Left lobe of liver (tissue), 2 donors: ENCODE results near the gene PASK. TPM values are rescaled to one million over a fixed set of nuclear protein-coding genes. Genes with fewer than 3 reads are reported as not detected.
"Not testable (repeated sequence)": the region's sequence is repeated elsewhere in the genome, so short reads cannot be mapped to it uniquely, and the experiment has no call there.

Experiments
- ATAC-seq: fragments of 200-7000 bp; cut with Tn5 transposase; one replicate; pipeline ENCODE4 v1.9.1; 2020; ENCODE audit warnings: mild to moderate bottlenecking, moderate library complexity
- DNase-seq: peaks from one replicate; pipeline ENCODE4 v3.0.0-alpha.2; 2020; ENCODE audit warnings: low spot score
- total RNA-seq: library from RNA; stranded (reverse); gene quantifications from one replicate; pipeline ENCODE4 v1.2.1, GENCODE V29; 2021
- donor health status: DM: no; HTN: no; CAD: no; lungs with moderate emphysema.
- donor health status: DM: no; HTN: yes; CAD: no.

PASK gene
- 5.0 TPM for total RNA-seq

DNA sequence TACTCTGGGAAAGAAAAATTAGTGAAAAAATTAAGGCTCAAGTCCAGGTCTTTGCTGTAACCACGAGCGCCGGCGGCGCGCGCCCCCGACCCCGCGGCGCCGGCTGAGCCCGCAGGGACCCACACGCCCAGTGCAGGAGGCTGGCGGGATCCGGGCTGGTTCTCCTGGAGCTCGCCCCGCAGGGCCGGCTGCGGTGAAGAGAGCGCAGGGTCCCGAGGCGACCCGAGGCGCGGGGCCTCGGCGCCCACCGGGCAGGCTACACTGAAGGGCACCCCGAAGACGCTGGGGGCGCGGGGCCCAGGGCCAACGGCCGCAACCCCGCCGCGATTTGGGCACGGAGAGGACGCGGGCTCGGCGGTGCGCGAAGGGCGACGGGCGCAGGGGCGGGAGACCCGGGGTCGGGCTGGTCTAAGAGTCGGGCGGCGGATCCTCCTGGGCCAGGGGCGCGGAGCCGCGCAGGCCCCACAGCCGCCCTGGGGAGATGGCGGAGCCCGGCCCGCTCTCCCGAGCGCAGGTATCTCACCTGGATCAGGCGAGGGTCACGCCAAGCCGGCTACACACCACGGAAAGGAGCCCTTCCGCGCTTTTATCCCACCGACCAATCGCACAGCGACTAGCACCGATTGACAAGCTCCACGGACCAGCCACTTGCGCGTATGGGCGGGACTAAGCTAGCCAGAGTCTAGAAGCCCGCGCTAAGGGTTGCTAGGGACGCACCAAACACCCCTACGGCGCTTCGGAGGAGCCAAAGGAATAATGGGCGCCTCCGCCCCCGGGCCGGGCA, at the start of gene PASK:
TSS of gene PASK (minus strand) at position 582 of the 784 bp plus-strand sequence. CDS start 6,440 bp downstream, outside the sequence.
- peak; percentile 90 for ATAC-seq
- peak; percentile 95 for DNase-seq

DNA sequence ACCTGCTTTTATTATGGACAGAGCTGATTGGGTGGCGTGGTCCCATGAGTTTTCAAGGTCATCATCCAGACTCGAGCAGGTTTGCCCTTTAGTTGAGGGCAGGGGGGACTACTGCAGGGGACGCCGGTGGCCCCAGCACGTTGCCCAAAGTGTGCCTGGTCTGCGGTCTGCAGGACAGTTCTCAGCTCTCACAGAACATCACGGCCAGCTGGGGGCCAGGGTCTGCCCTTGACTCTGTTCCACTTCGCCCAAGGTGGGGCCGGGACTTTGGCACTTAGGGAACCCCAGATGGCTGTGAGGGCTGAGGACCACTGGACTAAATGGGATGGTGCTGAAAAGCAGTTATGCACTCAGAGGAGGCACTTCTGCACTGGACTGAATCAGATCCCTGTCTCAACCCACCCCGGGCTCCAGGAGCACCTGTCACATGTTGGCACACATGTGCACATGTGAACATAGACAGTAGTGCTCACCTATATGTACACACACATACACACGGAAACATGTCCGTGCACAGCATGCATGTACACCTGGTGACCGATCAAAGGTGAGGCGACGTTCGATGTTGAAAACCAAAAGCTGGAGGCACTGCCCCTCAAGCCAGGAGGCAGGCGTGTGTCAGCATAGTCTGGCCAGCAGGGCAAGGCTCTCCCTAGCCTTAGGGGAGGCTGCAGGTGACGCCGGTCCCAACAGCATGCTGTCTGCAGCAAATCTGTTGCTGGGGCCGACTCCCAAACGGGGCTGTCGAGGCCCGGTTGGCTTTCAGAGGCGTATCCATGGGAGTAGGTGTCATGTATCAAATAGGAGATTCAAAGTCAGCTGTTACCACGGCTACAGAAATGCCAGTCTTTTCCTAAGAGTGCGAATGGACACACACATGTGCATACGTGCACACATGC, 49.4 kb upstream of the PASK start:
- DNase-seq (no peak), ATAC-seq (no peak)

DNA sequence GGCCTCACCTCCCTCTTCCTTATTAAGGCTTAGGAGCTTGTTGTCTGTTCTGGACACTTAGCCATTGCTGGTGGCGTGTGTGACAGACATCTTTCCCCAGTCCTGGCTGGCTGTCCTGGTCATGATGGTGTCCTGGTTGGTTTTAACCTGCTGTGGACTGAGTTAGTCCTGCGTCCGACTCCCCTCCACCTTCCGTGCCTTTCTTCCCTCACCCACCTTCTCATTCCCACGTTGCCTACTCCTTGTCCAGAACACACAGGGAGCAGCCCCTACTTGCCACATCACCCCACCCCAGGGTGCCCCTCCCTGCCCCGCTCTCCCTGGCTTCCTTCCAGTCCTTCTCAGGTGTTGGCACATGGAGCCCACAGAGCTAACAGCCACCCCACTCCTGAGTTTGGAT, 48.7 kb upstream of the PASK start:
- DNase-seq (no peak), ATAC-seq (no peak)

DNA sequence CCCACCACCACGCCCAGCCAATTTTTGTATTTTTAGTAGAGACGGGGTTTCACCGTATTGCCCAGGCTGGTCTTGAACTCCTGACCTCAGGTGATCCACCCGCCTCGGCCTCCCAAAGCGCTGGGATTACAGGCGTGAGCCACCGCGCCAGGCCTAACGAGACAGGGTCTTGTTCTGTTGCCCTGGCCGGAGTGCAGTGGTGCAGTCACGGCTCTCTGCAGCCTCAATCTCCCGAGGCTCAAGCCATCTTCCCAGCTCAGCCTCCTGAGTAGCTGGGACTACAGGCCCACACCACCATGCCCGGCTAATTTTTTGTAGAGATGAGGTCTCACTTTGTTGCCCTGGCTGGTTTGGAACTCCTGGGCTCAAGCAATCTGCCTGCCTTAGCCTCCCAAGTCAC, 48.0 kb upstream of the PASK start:
- not testable (repeated sequence) for DNase-seq, ATAC-seq

DNA sequence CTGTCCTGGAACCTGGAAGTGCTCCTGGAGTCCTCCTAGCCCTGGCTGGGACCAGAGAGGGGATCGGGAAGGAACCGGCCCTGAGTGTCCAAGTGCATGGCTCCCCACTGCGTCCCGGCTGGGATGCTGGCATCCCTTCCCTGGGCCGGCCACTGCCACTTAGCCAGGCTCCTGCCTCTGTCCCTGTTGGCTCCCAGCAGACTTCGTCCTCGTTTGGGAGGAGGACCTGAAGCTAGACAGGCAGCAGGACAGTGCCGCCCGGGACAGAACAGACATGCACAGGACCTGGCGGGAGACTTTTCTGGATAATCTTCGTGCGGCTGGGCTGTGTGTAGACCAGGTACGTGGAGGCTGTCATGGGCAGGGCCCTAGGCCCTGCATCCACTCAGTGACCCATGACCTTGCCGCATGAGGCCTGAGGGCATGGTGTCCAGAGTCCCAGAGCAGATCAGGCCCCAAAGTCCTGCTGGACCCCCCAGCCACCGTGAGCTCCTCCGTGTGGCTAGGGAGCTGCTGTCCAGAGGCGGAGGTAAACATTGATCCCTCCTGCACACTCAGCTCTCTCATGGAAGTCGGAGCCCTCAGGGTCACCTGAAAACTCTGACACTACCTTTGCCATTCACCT, 46.3 kb upstream of the PASK start:
- no peak for ATAC-seq
- no peak for DNase-seq

DNA sequence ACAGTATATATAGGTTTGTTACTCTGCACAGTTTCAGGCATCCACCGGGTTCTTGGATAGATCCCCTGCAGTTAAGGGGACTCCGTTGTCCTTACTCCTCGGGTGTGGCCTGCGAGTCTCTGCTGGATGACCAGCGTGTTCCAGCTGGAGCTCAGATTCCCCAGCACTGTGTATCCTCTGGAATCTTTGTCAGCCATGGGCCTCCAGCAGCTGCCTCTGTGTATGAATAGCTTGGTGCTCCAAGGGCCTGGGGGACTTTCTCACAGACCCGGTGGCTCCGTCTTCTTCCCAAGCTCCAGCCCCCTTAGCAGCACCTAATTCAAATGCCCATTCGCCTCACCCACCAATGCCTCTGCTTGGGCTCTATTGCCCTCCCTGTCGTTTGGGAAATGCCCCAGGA, 45.5 kb upstream of the PASK start:
- no peak for ATAC-seq
- DNase-seq: no peak

DNA sequence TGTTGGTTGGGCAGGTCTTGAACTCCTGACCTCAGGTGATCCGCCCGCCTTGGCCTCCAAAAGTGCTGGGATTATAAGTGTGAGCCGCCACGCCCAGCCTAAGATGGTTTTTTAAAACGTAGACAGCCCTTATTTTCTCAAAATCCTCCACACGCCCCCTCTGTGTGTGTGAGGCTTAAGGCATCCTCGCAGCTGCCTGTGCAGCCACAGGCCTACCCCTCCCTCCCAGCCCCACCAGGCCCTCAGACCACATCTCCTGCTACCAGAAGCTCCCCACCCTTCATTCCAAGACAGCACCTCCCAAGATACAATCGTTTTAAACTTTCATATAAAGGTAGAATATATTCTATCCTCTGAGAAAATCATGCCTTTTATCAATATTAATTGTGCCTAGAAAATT, 44.0 kb upstream of the PASK start:
- no peak for ATAC-seq
- no peak for DNase-seq

DNA sequence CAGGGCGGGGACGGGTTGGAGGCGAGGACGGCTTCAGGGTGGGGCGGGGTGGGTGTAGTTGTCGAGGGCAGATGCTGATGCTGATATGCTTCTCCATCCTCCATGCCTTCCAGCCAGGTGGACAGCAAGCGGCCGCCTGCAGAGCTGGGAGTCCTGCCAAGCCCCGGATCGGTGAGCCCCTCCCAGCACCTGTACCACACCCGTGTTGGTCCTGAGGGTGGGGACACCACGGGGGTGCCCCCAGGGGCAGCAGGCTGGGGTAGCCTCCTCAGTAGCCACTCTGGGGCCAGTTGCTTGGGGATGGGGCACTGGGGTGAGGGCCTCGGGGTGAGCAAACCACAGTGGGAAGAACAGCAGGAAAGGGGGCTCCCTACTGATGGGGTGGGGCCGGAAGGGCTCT, 41.8 kb upstream of the PASK start:
- DNase-seq (no peak), ATAC-seq (no peak)

DNA sequence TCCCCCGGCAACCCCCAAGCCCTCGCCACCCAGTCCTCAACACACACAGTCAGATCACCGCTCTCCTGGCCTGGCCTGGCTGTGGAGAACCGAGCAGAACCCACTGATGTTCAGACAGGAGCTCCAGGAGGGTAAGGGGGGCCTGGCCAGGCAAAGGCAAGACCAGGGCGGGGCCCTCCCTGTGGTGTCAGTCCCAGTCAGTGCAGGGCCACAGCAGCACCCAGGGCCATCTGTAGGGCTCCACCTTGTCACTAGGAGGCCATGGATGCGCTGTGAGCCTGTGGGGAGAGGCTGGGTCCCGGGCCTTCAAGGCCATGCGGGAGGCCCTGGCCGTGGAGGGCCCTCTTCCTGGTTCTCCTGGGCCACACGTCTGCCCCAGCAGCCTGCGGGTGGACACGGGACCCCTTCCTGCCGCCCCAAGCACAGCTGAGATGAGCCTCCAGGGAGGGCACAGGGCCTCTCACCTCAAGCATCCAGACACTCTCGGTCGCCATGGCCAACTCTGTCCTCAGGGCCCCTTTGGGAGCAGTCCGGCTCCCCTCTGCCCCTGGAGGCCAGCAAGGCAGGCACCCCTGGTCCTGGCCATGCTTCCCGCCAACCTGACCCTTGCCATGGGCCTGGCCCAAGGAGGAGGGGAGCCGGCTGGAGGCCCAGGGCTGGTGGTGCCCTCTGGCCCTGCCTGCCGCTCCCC, 41.2 kb upstream of the PASK start:
- DNase-seq (no peak), ATAC-seq (peak; percentile 29)

DNA sequence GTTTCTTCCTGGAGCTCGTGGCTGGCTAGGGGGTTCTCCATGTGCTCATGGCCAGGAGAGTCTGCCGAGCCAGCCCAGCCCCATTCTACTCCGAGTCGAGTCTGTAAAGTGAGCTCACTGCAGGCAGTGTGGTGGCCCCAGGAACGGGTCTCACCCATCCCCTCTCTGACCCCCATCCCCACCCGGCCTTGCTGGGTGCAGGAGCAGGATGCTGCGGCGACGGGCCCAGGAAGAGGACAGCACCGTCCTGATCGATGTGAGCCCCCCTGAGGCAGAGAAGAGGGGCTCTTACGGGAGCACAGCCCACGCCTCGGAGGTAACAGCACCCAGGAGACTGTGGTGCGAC, 40.6 kb upstream of the PASK start:
- no peak for DNase-seq
- ATAC-seq: no peak

DNA sequence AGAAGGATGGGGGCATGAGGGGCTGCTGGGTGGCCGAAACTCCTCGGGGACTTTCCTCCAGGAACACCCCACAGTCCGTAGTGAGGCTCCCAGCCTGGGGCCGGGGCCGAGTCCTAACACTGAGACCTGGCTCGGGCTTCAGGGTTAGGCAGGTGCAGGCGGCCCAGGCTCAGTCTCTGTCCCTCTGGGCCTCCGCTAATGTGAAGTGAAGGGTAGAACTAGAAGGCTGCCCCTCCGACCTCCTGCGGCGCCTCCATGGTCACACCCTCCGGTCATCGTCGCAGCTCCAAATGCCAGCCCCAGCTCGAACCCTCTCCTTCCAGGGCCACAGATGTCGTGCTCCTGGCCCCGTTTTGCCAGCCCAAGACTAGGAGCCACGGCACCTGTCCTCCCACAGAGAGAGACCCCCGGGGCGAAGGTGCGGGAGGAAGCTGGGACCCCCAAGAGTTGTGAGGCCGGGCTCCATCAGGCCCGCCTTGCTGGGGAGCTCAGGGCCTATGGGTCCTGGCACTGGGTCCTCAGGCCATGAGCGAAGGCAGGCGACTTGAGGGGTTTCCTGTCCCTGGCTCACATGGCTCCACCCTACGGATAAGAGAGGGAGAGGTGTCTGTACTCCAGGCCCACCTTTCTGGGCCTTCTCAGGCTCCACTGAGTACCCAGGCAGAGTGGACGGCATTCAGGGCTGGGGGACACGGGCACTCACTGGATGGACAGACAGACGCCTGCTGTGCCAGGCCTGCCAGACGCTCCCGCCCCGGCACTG, 40.0 kb upstream of the PASK start:
- ATAC-seq (no peak), DNase-seq (no peak)

DNA sequence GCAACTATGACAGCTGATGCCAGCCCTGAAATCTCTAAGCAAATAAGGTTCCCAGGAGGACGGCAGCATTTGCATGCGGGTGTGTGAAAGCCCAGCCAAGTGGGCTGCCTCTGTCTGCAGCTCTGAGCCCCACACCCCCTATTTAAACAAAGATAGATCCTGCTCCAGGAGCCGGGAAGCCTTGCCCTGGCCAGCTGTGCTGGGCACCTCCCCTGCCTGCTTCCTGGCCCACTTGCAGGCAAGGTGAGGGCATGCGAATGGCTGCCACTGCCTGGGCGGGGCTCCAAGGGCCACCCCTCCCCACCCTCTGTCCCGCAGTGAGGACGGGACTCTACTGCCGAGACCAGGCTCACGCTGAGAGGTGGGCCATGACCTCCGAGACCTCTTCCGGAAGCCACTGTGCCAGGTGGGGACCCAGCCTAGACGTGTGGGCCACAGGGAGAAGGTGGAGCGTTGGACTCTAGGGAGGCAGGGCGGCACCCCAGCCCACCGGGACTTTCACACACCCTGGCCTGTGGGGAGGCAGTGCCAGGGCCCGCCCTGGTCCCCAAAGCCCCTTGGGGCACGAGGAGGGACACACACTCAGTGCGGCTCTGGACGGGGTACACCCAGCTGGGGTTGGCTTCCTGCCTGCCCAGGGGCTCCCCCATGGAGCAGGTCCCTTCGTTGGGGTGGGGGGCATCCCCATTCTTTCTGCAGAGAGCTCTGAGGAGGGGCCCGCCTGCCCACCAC, 39.3 kb upstream of the PASK start, which contains the start of gene ANO7:
TSS of gene ANO7 (plus strand) at position 317 of the 732 bp plus-strand sequence. CDS start 1,387 bp downstream, outside the sequence.
- DNase-seq: no peak
- ATAC-seq: no peak

DNA sequence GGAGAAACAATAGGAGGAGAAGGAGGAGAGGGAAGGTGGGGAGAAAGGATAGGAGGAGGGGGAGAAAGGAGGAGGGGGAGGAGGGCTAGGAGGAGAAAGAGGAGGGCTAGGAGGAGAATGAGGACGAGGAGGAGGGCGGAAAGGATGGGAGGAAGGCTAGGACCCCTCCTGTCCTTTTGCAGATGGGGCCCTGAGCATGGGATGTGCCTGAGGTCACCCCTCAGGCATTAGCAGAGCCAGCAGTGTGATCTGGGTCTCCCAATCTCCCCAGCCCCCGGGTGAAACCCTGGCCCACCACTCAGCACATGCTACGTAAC, 38.6 kb upstream of the PASK start:
- no peak for ATAC-seq

DNA sequence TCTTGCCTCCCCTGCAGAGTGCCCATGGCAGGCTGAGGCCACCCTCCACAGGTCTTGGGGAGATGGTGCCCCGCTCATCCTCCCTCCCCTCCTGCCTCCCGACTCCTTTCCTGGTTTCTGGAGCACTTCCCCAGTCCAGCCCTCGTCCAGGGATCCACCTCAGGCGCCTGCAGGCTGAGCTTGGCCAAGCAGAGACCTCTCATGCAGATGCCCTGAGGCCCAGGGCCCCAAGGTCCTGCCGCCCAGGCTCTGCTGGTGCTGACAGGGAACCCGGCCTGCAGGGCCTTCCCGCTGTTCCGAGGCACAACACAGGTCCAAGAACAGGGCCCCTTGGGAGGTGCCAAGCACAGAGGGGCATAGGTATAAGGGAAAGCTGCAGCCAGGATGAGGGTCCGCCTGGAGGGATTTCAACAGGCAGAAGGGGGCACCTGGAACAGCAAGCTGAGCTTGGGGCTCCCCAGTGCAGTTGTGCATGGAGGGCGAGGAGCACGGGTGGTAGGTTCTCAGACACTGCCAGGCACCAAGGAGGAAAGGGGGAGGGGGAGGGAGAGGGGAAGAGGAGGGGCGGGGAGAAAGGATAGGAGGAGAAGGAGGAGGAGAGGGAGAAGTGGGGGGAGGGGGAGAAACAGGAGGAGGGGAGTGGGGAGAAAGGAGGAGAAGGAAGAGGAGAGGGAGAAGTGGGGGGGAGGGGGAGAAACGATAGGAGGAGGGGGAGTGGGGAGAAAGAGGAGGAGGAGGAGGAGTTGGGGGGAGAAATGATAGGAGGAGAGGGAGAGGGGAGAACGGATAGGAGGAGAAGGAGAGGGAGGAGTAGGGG, 38.0 kb upstream of the PASK start:
- DNase-seq (no peak), ATAC-seq (no peak)

More for the DNA sequence above, 38.6 kb upstream of the PASK start:
- DNase-seq: no peak

DNA sequence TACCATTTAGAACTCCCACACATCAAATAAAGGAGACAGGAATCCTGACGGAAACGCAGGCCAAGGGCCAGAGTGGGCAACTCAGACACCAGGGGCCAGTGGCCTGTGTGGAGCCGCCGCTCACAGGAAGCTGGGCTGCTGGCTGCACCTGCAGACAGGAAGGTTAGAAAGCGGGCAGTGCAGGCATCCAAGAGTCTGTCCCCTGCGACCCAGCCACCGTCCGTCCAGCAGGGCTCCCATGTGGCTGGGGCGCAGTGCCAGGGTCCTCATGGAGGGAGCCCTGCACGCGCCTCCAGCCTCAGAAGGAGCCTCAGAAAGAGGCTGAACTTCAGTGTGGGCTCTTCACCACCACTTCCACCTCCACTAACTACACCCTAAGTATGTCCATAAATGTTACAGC, 36.7 kb upstream of the PASK start:
- DNase-seq (no peak), ATAC-seq (no peak)

DNA sequence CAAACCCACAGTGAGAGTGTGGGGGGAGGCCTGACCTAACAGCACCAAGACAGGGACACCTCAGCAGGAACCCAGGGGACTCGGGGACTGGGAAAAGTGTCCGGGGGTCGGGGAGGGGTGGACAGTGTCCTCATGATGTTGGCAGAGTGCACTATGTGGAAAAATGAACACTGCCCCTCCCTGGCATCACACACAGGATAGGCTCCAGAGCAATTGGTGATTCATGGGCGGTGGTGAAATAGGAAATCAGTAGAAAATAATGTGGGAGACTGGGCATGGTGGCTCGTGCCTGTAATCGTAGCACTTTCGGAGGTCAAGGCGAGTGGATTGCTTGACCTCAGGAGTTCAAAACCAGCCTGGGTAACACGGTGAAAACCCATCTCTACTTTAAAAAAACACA, 35.6 kb upstream of the PASK start:
- DNase-seq (no peak), ATAC-seq (no peak)

DNA sequence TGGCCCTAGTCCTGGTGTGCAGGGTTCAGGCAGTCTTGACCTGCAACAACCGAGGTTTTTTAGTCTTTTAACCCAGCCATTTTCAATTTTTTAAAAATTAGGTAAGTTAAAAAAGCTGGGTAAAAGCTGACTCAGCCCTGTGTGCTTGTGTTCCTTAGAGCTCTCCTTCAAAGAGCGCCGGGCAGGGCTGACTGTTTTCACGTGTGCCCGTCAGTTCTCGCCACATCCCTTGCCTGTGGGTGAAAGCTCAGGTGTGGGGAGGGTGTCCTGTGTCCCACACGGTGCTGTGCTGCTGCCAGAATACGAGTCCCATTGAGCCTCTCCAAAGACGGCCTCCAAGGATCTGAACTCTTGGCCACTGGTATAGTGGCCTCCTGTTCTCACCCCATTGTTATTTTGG, 33.9 kb upstream of the PASK start:
- ATAC-seq: no peak

DNA sequence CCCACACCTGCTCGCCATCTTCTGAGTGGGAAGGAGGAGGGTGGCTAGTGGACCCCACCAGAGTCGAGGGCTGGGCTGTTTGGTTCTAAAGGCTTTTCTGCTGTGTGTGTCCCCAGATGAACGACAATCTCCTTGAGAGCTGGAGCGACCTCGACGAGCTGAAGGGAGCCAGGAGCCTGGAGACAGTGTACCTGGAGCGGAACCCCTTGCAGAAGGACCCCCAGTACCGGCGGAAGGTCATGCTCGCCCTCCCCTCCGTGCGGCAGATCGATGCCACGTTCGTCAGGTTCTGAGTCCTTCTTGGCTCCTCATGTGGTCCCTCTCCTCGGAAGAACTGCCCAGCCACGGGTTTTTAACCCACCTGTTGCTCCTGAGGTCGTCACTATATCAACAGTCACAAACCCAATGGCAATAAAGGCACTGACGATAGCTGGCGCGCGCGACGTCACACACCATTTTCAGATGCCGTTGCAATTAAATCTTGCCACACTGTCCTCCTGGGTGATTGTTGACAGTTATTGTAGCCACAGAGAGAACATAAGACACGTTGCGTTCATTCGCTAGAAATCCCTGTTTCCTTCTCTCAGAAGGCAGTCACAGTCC, 33.4 kb upstream of the PASK start:
- DNase-seq: no peak
- no peak for ATAC-seq

More for the DNA sequence above, 33.9 kb upstream of the PASK start:
- no peak for DNase-seq
